ENCODE data around the gene ADPRH.

The ADPRH gene

GRCh38 chr3:119631516-119631915 is 52.2 kb downstream of the ADPRH start:
- peak; percentile 45 for DNase-seq

- DNase-seq = peak; percentile 23
Measured at GRCh38 chr3:119632216-119632615, 52.9 kb downstream of the ADPRH start.

- DNase-seq = peak; percentile 47
Measured at GRCh38 chr3:119632829-119633228, 53.5 kb downstream of the ADPRH start.

GRCh38 chr3:119635719-119636118 is 56.4 kb downstream of the ADPRH start:
- DNase-seq = peak; percentile 33

- DNase-seq = no peak
Measured at GRCh38 chr3:119636249-119636648, 57.0 kb downstream of the ADPRH start.

- no peak for DNase-seq
Measured at GRCh38 chr3:119636891-119637611, 57.8 kb downstream of the ADPRH start.

GRCh38 chr3:119637679-119638477 is 58.6 kb downstream of the ADPRH start:
- DNase-seq = no peak
